OCI-LY1 (cell line): ENCODE measurements around the gene LARP4B.

Source experiments
- CTCF ChIP-seq: fragments of 200-600 bp; sonication (generic), shearing (Covaris generic); IDR thresholded peaks from 2 replicates; pipeline ENCODE4 v1.5.1; 2017; ENCODE audit warnings: mild to moderate bottlenecking, antibody characterized with exemption, low read length, moderate library complexity, mixed read lengths
- EZH2 ChIP-seq: fragments of 200-600 bp; sonication (generic), shearing (Covaris generic); IDR thresholded peaks from 2 replicates; pipeline ENCODE4 v1.8.0; 2017; ENCODE audit warnings: borderline replicate concordance, mixed run types, mild to moderate bottlenecking, antibody characterized with exemption, low read length, moderate library complexity, mixed read lengths

DNA sequence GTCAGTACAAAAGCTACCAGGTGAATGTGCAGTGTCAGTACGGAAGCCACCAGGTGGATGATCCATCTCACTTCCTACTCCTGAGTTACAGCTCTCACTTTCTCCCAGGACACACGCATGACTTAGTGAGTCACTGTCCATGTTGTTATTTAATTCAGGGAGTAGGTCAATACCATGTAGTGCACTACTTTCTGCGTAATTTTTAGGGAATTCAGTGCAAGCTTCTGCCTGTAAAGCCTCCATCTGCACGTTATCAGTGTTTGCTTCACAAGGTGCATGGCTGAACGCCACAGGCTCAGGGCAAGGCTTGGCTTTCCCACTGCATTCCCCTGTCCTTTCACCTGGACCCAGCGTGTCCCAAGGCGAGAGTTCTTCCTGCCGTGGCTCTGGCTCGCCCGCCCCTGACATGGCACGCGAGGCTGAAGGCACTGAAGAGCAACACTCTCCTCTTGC is 59.5 kb downstream of the LARP4B start:
- TF ChIP-seq CTCF: no peak
- no peak for TF ChIP-seq EZH2
